ENCODE results near the gene FAM3D.
"Not testable (repeated sequence)": the region's sequence is repeated elsewhere in the genome, so short reads cannot be mapped to it uniquely, and the experiment has no call there.

The FAM3D gene

GRCh38 chr3:58666683-58667082, at the start of gene FAM3D:
Gene FAM3D, minus strand, starts transcription at chr3:58666774. Its CDS starts 11,211 bp downstream, at chr3:58655563.
- H3K4me3 ChIP-seq: no peak within 1 kb of the TSS
- H3K27ac ChIP-seq: peak within 1 kb of the TSS in 1 of 21 experiments; percentile 7

GRCh38 chr3:58713715-58714401, 47.3 kb upstream of the FAM3D start:
- H3K4me3 ChIP-seq: no peak overlapping the region
- no peak overlapping the region for H3K27ac ChIP-seq

GRCh38 chr3:58711871-58712270, 45.3 kb upstream of the FAM3D start:
- no peak overlapping the region for H3K27ac ChIP-seq
- H3K4me3 ChIP-seq: no peak overlapping the region

GRCh38 chr3:58708983-58709382, 42.4 kb upstream of the FAM3D start:
- not testable (repeated sequence) for H3K27ac ChIP-seq, H3K4me3 ChIP-seq

- Histone ChIP-seq H3K4me3 (no peak overlapping the region), H3K27ac (no peak overlapping the region)
Observed at GRCh38 chr3:58708116-58708791, 41.7 kb upstream of the FAM3D start.

- Histone ChIP-seq H3K27ac (no peak overlapping the region), H3K4me3 (no peak overlapping the region)
Observed at GRCh38 chr3:58707390-58707930, 40.9 kb upstream of the FAM3D start.

GRCh38 chr3:58706395-58707167, 40.0 kb upstream of the FAM3D start:
- Histone ChIP-seq H3K4me3 (no peak overlapping the region), H3K27ac (no peak overlapping the region)

- no peak overlapping the region for H3K4me3 ChIP-seq
- H3K27ac ChIP-seq: no peak overlapping the region
Observed at GRCh38 chr3:58704745-58705144, 38.2 kb upstream of the FAM3D start.

GRCh38 chr3:58704304-58704703, 37.7 kb upstream of the FAM3D start:
- H3K27ac ChIP-seq, H3K4me3 ChIP-seq: not testable (repeated sequence)

GRCh38 chr3:58698246-58698645, 31.7 kb upstream of the FAM3D start:
- no peak overlapping the region for H3K27ac ChIP-seq

GRCh38 chr3:58697561-58697960, 31.0 kb upstream of the FAM3D start:
- no peak overlapping the region for H3K27ac ChIP-seq

More at GRCh38 chr3:58698246-58698645, 31.7 kb upstream of the FAM3D start:
- no peak overlapping the region for H3K4me3 ChIP-seq

GRCh38 chr3:58696813-58697212, 30.2 kb upstream of the FAM3D start:
- H3K27ac ChIP-seq: not testable (repeated sequence)

More at GRCh38 chr3:58697561-58697960, 31.0 kb upstream of the FAM3D start:
- H3K4me3 ChIP-seq: no peak overlapping the region

GRCh38 chr3:58696093-58696492, 29.5 kb upstream of the FAM3D start:
- Histone ChIP-seq H3K4me3 (no peak overlapping the region), H3K27ac (no peak overlapping the region)

More at GRCh38 chr3:58696813-58697212, 30.2 kb upstream of the FAM3D start:
- not testable (repeated sequence) for H3K4me3 ChIP-seq

- not testable (repeated sequence) for H3K4me3 ChIP-seq, H3K27ac ChIP-seq
Observed at GRCh38 chr3:58695284-58695683, 28.7 kb upstream of the FAM3D start.

GRCh38 chr3:58693940-58694850, 27.6 kb upstream of the FAM3D start:
- H3K4me3 ChIP-seq: no peak overlapping the region
- H3K27ac ChIP-seq: no peak overlapping the region

GRCh38 chr3:58692484-58692883, 25.9 kb upstream of the FAM3D start:
- no peak overlapping the region for H3K4me3 ChIP-seq

GRCh38 chr3:58691997-58692396, 25.4 kb upstream of the FAM3D start:
- Histone ChIP-seq H3K4me3 (no peak overlapping the region), H3K27ac (no peak overlapping the region)

More at GRCh38 chr3:58692484-58692883, 25.9 kb upstream of the FAM3D start:
- no peak overlapping the region for H3K27ac ChIP-seq

GRCh38 chr3:58690490-58690889, 23.9 kb upstream of the FAM3D start:
- Histone ChIP-seq H3K27ac (no peak overlapping the region), H3K4me3 (no peak overlapping the region)

- Histone ChIP-seq H3K27ac (no peak overlapping the region), H3K4me3 (no peak overlapping the region)
Observed at GRCh38 chr3:58688574-58688973, 22.0 kb upstream of the FAM3D start.

All from skin epidermis (tissue), 12 donors.